ENCODE results near the gene RFLNA.

DNA sequence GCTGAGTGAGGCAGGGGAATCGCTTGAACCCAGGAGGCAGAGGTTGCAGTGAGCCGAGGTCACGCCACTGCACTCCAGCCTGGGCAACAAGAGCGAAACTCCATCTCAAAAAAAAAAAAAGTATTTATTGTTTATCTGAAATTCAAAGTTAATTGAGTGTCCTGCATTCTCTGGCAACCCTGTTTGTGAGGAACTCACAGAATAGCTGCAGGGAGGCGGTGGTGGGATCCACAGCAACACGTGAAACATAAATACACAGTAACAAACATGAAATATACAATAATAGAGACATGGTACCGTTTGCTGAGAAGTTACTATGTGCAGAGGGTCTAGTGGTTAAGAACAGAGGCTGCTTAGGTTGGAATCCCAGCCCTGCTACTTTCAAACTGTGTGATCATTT, 43.7 kb upstream of the RFLNA start:
- TF ChIP-seq POLR2AphosphoS5 (IDR thresholded peaks at IDR 0.05; ENCODE audit: low read depth, low read length): no peak
- TF ChIP-seq EED (CRISPR knock-in tag; IDR thresholded peaks at IDR 0.05): no peak
- TF ChIP-seq CTCF (CRISPR knock-in tag; IDR thresholded peaks at IDR 0.05): no peak
- TF ChIP-seq, protein P1, sequence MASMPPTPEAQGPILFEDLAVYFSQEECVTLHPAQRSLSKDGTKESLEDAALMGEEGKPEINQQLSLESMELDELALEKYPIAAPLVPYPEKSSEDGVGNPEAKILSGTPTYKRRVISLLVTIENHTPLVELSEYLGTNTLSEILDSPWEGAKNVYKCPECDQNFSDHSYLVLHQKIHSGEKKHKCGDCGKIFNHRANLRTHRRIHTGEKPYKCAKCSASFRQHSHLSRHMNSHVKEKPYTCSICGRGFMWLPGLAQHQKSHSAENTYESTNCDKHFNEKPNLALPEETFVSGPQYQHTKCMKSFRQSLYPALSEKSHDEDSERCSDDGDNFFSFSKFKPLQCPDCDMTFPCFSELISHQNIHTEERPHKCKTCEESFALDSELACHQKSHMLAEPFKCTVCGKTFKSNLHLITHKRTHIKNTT (CRISPR knock-in tag; IDR thresholded peaks at IDR 0.05): no peak
- no peak for TF ChIP-seq SETDB1 (CRISPR knock-in tag; IDR thresholded peaks at IDR 0.05; ENCODE audit: borderline replicate concordance)
- no peak for TF ChIP-seq ZNF101 (CRISPR knock-in tag; IDR thresholded peaks at IDR 0.05; ENCODE audit: borderline replicate concordance, low read depth)
- no peak for TF ChIP-seq ZNF740 (CRISPR knock-in tag; IDR thresholded peaks at IDR 0.05)
- no peak for TF ChIP-seq ZZZ3 (CRISPR knock-in tag; IDR thresholded peaks at IDR 0.05; ENCODE audit: borderline replicate concordance)
- no peak for TF ChIP-seq ZNF468 (CRISPR knock-in tag; IDR thresholded peaks at IDR 0.05)
